Parathyroid adenoma (tissue), 2 donors: Measurements from ENCODE around the gene LAMA2.

Experiments
- H2AFZ ChIP-seq: fragments of 300-600 bp; sonication (generic); one replicate; pipeline ENCODE4 v1.7.0; 2017; ENCODE audit warnings: antibody characterized with exemption, mild to moderate bottlenecking
- H3K27ac ChIP-seq: fragments of 300-600 bp; sonication (generic); one replicate; pipeline ENCODE4 v1.7.0; 2017
- H3K27me3 ChIP-seq: fragments of 300-600 bp; sonication (generic); one replicate; pipeline ENCODE4 v1.7.0; 2017; ENCODE audit warnings: low read length; ENCODE audit not compliant: control insufficient read depth, insufficient read depth
- H3K36me3 ChIP-seq: fragments of 300-600 bp; sonication (generic); one replicate; pipeline ENCODE4 v1.7.0; 2017; ENCODE audit warnings: low read length; ENCODE audit not compliant: control insufficient read depth, insufficient read depth
- H3K4me1 ChIP-seq: fragments of 300-600 bp; sonication (generic); one replicate; pipeline ENCODE4 v1.7.0; 2017; ENCODE audit warnings: control low read depth
- H3K4me2 ChIP-seq: fragments of 300-600 bp; sonication (generic); one replicate; pipeline ENCODE4 v1.7.0; 2017; ENCODE audit warnings: low read length
- H3K4me3 ChIP-seq: fragments of 300-600 bp; sonication (generic); one replicate; pipeline ENCODE4 v1.7.0; 2017; ENCODE audit warnings: low read depth, low read length
- H3K79me2 ChIP-seq: fragments of 300-600 bp; sonication (generic); one replicate; pipeline ENCODE4 v1.7.0; 2017; ENCODE audit warnings: control low read depth
- H3K9ac ChIP-seq: fragments of 300-600 bp; sonication (generic); one replicate; pipeline ENCODE4 v1.7.0; 2017; ENCODE audit warnings: mild to moderate bottlenecking
- H3K9me3 ChIP-seq: fragments of 300-600 bp; sonication (generic); one replicate; pipeline ENCODE4 v1.7.0; 2017; ENCODE audit warnings: low read length; ENCODE audit not compliant: control insufficient read depth
- CTCF ChIP-seq: fragments of 300-600 bp; sonication (generic); IDR thresholded peaks from one replicate; pipeline ENCODE4 v1.7.0; 2017; ENCODE audit warnings: antibody characterized with exemption, mild to moderate bottlenecking
- donor health status: primary hyperparathyroidism.

Gene LAMA2

GRCh38 chr6:129252377-129253071, 369.6 kb downstream of the LAMA2 start:
- Histone ChIP-seq H3K36me3 (no peaks in the 10 kb centered on the region), H3K79me2 (no peaks in the 10 kb centered on the region), H3K27ac (no peak overlapping the region), H2AFZ (no peak overlapping the region), H3K4me1 (no peaks in the 10 kb centered on the region), H3K9ac (no peak overlapping the region), H3K4me2 (no peak overlapping the region), H3K9me3 (no peaks in the 10 kb centered on the region), H3K27me3 (no peaks in the 10 kb centered on the region), H3K4me3 (no peak overlapping the region)
- TF ChIP-seq CTCF, result no peak

GRCh38 chr6:129253242-129253641, 370.3 kb downstream of the LAMA2 start:
- H3K4me1 ChIP-seq, result no peaks in the 10 kb centered on the region
- no peak for TF ChIP-seq CTCF
- no peak overlapping the region for H3K27ac ChIP-seq
- no peaks in the 10 kb centered on the region for H3K79me2 ChIP-seq
- H3K4me2 ChIP-seq, result no peak overlapping the region
- no peaks in the 10 kb centered on the region for H3K9me3 ChIP-seq
- H3K4me3 ChIP-seq, result no peak overlapping the region
- H3K9ac ChIP-seq, result no peak overlapping the region
- H3K27me3 ChIP-seq, result no peaks in the 10 kb centered on the region
- H3K36me3 ChIP-seq, result no peaks in the 10 kb centered on the region
- H2AFZ ChIP-seq, result no peak overlapping the region

- Histone ChIP-seq H3K4me3 (no peak overlapping the region), H2AFZ (no peak overlapping the region), H3K4me1 (no peaks in the 10 kb centered on the region), H3K9me3 (no peaks in the 10 kb centered on the region), H3K4me2 (no peak overlapping the region), H3K9ac (no peak overlapping the region), H3K27me3 (no peaks in the 10 kb centered on the region), H3K27ac (no peak overlapping the region), H3K79me2 (no peaks in the 10 kb centered on the region), H3K36me3 (no peaks in the 10 kb centered on the region)
- no peak for TF ChIP-seq CTCF
Observed at GRCh38 chr6:129253727-129254126, 370.8 kb downstream of the LAMA2 start.

- TF ChIP-seq CTCF, result no peak
- Histone ChIP-seq H3K9me3 (no peaks in the 10 kb centered on the region), H3K4me1 (no peaks in the 10 kb centered on the region), H3K79me2 (no peaks in the 10 kb centered on the region), H3K27ac (no peak overlapping the region), H3K9ac (no peak overlapping the region), H3K36me3 (no peaks in the 10 kb centered on the region), H3K4me3 (no peak overlapping the region), H2AFZ (no peak overlapping the region), H3K27me3 (no peaks in the 10 kb centered on the region), H3K4me2 (no peak overlapping the region)
Observed at GRCh38 chr6:129257196-129257595, 374.3 kb downstream of the LAMA2 start.

- no peak for TF ChIP-seq CTCF
- H3K27me3 ChIP-seq, result no peaks in the 10 kb centered on the region
- no peak overlapping the region for H3K4me2 ChIP-seq
- H2AFZ ChIP-seq, result no peak overlapping the region
- no peaks in the 10 kb centered on the region for H3K4me1 ChIP-seq
- H3K9ac ChIP-seq, result no peak overlapping the region
- no peak overlapping the region for H3K4me3 ChIP-seq
- H3K79me2 ChIP-seq, result no peaks in the 10 kb centered on the region
- no peaks in the 10 kb centered on the region for H3K9me3 ChIP-seq
- no peak overlapping the region for H3K27ac ChIP-seq
- no peaks in the 10 kb centered on the region for H3K36me3 ChIP-seq
Observed at GRCh38 chr6:129262661-129263060, 379.7 kb downstream of the LAMA2 start.
